GM12865 (cell line): ENCODE measurements around the gene AHCYL1.

Experiments used
- DNase-seq: peaks from one replicate; pipeline ENCODE4 v3.0.0; 2010; ENCODE audit warnings: low read depth
- H3K4me3 ChIP-seq: 2 replicates; pipeline ENCODE4 v1.5.1; 2011; ENCODE audit warnings: mild to moderate bottlenecking, low read depth, low read length, control low read depth
- CTCF ChIP-seq: IDR thresholded peaks from 2 replicates; pipeline ENCODE4 v1.5.1; 2011; ENCODE audit warnings: low read length, control low read depth, low read depth, inconsistent platforms; ENCODE audit not compliant: insufficient read depth; ENCODE audit errors: missing control alignments

Gene AHCYL1

DNA sequence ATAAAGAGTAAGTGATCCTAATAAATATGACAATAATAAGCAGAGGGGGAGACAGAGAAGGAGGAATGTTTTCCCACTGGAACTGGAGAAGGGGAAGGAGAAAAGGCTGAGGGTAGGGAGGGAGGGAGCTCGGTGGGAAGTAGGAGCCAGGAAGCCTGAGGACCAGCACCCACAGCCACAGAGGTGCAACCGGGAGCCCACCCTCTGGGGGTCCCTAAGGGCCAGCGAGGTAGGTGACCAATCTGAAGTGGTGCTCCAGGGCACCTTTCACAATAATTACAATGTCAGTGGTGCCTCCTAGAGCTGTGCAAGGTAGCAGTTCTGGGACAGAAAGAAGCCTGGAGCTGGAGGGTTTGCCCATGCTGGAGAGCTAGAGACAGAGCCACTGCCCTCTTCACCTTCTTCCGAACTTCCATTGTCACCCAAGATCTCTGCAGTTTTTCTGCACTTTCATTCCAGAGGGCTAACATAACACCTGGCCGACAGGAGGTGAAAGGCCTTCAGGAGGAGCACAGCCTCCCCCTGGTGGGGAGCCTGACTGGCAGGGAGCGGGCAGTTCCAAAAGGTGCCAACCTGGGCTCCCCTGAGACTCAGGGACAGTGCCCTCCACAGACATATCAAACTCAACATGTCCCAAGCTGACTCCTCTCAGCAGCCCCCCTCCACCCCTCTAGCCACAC is 4.1 kb upstream of the AHCYL1 start:
- TF ChIP-seq CTCF: peak; percentile 55

DNA sequence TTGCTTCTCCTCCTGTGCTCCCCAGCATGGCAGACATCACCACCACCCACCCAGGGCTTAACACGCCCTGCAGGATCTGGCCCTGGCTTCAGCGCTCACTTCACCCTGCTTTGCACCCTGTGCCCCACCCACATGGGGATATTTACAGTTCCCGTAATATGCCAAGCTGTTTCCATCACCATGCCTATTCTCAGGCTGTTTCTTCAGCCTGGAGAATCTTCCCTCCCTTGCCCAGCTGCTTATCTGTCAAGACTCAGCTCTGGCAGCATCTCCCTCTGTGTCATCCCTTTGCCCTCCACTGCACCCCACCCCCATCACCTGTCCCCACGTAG is 3.6 kb upstream of the AHCYL1 start:
- TF ChIP-seq CTCF: no peak
- no peak overlapping the region for H3K4me3 ChIP-seq
- DNase-seq: no peak

More for the DNA sequence above, 4.1 kb upstream of the AHCYL1 start:
- H3K4me3 ChIP-seq: no peak overlapping the region
- DNase-seq: peak; percentile 42

GRCh38 chr1:109983380-109984189 is 980 bp upstream of the AHCYL1 start:
- DNase-seq: no peak
- no peak overlapping the region for H3K4me3 ChIP-seq
- no peak for TF ChIP-seq CTCF

DNA sequence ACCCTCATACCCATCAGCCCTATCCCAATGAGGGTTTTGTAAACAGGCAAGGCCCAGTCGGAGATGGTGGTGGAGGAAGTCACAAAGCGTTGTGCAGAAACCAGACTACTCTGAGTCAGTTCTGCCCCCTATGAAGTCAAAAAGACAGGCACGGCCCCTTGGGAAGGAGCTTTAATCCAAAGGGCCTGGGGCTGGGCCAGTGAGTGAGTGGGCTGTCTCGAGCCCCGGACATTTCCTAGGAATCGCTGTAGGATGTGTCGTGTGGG is 442 bp upstream of the AHCYL1 start:
- DNase-seq: no peak
- no peak overlapping the region for H3K4me3 ChIP-seq
- TF ChIP-seq CTCF: no peak

DNA sequence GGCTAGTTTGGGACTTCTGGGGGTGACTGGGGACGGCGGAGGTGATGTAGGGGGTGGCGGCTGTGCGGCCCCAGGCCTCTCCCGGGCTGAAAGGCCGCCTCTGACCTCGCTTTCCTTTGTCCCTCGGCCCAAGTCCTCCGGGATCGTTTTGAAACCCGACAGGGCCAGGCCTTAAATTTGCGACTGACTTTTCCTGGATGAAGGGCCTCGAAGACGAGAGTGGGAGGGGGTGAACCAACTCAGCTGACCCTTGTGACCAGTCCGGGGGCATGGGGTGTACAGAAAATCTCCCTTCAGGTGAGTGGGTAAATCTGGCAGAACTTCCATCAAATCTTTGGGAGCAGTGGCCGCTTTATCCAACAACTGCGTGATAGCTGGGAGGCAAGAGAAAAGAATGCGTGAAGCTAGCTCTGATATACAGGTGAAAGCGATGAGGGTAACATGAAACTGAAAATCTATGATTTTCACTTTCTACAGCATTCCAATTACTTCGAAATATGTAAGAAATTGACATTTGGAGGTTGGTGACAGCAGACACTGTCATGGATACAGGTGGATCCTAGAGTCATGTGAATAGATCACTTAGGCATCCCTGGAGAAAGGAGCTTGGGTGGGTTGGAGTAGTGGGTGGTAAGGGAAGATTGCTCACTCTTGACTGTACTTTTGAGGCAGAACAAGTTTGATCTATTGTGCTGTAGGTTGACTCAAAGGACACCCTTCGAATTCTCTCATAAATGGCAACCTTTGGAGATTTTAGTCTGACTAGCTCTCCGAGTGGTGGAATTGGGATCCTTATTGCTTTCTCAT is 885 bp downstream of the AHCYL1 start:
- TF ChIP-seq CTCF: no peak
- H3K4me3 ChIP-seq: peak overlapping the region; percentile 93
- no peak for DNase-seq

- DNase-seq: no peak
- no peak for TF ChIP-seq CTCF
- H3K4me3 ChIP-seq: peak overlapping the region; percentile 93
Measured at GRCh38 chr1:109986054-109986444, 1.5 kb downstream of the AHCYL1 start.
